ENCODE measurements around the gene C16orf74. TPM values are rescaled to one million over a fixed set of nuclear protein-coding genes. Genes with fewer than 3 reads are reported as not detected.
A peak's percentile ranks its signal among the peaks of the same experiment; 100 is the strongest.

C16orf74 gene
- total and polyA plus RNA-seq, 8 donors, result 1.3 to 17.5 (median 11.9) TPM

- TF ChIP-seq, protein P1, sequence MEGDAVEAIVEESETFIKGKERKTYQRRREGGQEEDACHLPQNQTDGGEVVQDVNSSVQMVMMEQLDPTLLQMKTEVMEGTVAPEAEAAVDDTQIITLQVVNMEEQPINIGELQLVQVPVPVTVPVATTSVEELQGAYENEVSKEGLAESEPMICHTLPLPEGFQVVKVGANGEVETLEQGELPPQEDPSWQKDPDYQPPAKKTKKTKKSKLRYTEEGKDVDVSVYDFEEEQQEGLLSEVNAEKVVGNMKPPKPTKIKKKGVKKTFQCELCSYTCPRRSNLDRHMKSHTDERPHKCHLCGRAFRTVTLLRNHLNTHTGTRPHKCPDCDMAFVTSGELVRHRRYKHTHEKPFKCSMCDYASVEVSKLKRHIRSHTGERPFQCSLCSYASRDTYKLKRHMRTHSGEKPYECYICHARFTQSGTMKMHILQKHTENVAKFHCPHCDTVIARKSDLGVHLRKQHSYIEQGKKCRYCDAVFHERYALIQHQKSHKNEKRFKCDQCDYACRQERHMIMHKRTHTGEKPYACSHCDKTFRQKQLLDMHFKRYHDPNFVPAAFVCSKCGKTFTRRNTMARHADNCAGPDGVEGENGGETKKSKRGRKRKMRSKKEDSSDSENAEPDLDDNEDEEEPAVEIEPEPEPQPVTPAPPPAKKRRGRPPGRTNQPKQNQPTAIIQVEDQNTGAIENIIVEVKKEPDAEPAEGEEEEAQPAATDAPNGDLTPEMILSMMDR (IDR thresholded peaks at IDR 0.05), result no peak
- H3K9me3 ChIP-seq, result no peaks in the 10 kb centered on the region
- DNase-seq (peak in 1 of 4 donors; percentile 76), ATAC-seq (no peak)
- no peaks in the 10 kb centered on the region for H3K27me3 ChIP-seq
- H3K4me1 ChIP-seq, result peaks cover 0 to 4% of the 10 kb centered on the region in 2 donors
- H3K36me3 ChIP-seq, result peaks cover 4 to 100% of the 10 kb centered on the region in 2 donors
- peak overlapping the region in 1 of 2 donors; percentile 5 for H3K27ac ChIP-seq
- no peak overlapping the region for H3K4me3 ChIP-seq
- intact Hi-C loops (cut with DNase I), result no loop called here
Measured at GRCh38 chr16:85658504-85659326, 92.2 kb downstream of the C16orf74 start.

DNA sequence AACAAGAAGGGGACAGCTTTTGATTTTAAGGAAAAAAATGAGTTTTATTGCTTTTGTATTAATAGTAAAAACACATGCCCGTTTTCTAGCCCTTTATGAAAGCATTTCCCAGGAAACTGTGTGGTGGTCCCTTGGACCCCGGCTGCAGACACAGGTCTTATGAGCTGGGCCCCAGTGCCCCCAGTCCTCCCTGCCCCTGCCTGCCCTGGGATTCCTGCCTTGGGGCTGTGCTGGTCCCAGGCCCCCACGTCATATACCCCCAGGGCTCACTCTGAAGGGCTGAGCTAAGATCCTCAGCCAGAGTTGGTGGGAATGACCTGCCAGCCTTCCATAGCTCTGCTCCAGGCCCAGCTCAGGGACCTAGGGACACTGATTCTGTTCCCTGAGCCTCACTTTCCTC is 92.9 kb downstream of the C16orf74 start:
- ATAC-seq (no peak), DNase-seq (no peak)
- Histone ChIP-seq H3K36me3 (peaks cover 4 to 97% of the 10 kb centered on the region in 2 donors), H3K9me3 (no peaks in the 10 kb centered on the region), H3K4me3 (no peak overlapping the region), H3K27ac (peak overlapping the region in 1 of 2 donors; percentile 5), H3K4me1 (peaks cover 0 to 9% of the 10 kb centered on the region in 2 donors), H3K27me3 (no peaks in the 10 kb centered on the region)
- intact Hi-C loops (cut with DNase I), result no loop called here
- TF ChIP-seq, protein P1 (IDR thresholded peaks at IDR 0.05), result no peak

Small RNA genes within 50 kb of the gene (microRNA-seq; reads per million reads assigned to microRNA genes)
- 0.14 to 0.50 reads per million in 2 donors for gene MIR1910

Other genes starting within 250 kb of the C16orf74 start
- 10 to 100 TPM; 84.8 to 93.0 TPM for gene GSE1, start 137.8 kb downstream of the C16orf74 start, total RNA-seq
- gene GSE1, start 137.8 kb downstream of the C16orf74 start, polyA plus RNA-seq (ENCODE audit: insufficient read length in 6 of 6), result 100 to 1,000 TPM in 5 of 6 donors, 10 to 100 TPM in 1; 97.5 to 148 (median 119) TPM
- gene GINS2, start 62.1 kb downstream of the C16orf74 start, total RNA-seq, result 1 to 10 TPM; 4.2 to 8.5 TPM
- 10 to 100 TPM; 12.9 to 17.4 (median 14.8) TPM for gene GINS2, start 62.1 kb downstream of the C16orf74 start, polyA plus RNA-seq (ENCODE audit: insufficient read length in 6 of 6)
- 10 to 100 TPM; 19.4 to 29.1 TPM for gene EMC8, start 48.4 kb upstream of the C16orf74 start, total RNA-seq
- 10 to 100 TPM; 20.9 to 29.1 (median 25.3) TPM for gene EMC8, start 48.4 kb upstream of the C16orf74 start, polyA plus RNA-seq (ENCODE audit: insufficient read length in 6 of 6)
- gene COX4I1, start 48.6 kb upstream of the C16orf74 start, total RNA-seq, result 100 to 1,000 TPM; 368 to 418 TPM
- 100 to 1,000 TPM; 272 to 349 (median 295) TPM for gene COX4I1, start 48.6 kb upstream of the C16orf74 start, polyA plus RNA-seq (ENCODE audit: insufficient read length in 6 of 6)
- 10 to 100 TPM; 24.4 to 33.6 TPM for gene IRF8, start 148.1 kb upstream of the C16orf74 start, total RNA-seq
- 10 to 100 TPM in 5 of 6 donors, 1 to 10 TPM in 1; 9.8 to 16.3 (median 14.0) TPM for gene IRF8, start 148.1 kb upstream of the C16orf74 start, polyA plus RNA-seq (ENCODE audit: insufficient read length in 6 of 6)